ENCODE measurements around the gene HTT. TPM values are rescaled to one million over a fixed set of nuclear protein-coding genes. Genes with fewer than 3 reads are reported as not detected.

The HTT gene
- total RNA-seq, 1 experiment from 2014 or later = 37.4 TPM

- H3K27ac ChIP-seq (ENCODE audit: low read depth, low read length) = no peak overlapping the region
- H2AFZ ChIP-seq (ENCODE audit: low read depth, low read length, poor library complexity, severe bottlenecking) = no peak overlapping the region
- H3K9me3 ChIP-seq (ENCODE audit: control insufficient read depth in 1 of 2, insufficient read depth in 1 of 2, low read depth in 1 of 2, low read length in 2 of 2) = no peaks in the 10 kb centered on the region
- POLR2A ChIA-PET = no interaction called here
- H3K79me2 ChIP-seq (ENCODE audit: insufficient read depth, low read length) = no peaks in the 10 kb centered on the region
- no peaks in the 10 kb centered on the region for H4K20me1 ChIP-seq (ENCODE audit: insufficient read depth)
- H3K4me2 ChIP-seq (ENCODE audit: low read length) = no peak overlapping the region
- no peak overlapping the region for H3K4me3 ChIP-seq (replicated peaks in 1 of 2; ENCODE audit: low read depth in 1 of 2, low read length in 2 of 2)
- H3K36me3 ChIP-seq (ENCODE audit: control insufficient read depth in 1 of 2, insufficient read depth in 2 of 2, low read length in 2 of 2) = peaks cover 4 to 12% of the 10 kb centered on the region in 2 experiments; a peak in 3 of 4 replicates
- no peak overlapping the region for H3K9ac ChIP-seq (ENCODE audit: low read length)
- no TSS peak for BruUV-seq (replicated peaks)
- no peaks in the 10 kb centered on the region for H3K9me2 ChIP-seq (ENCODE audit: insufficient read depth)
- TF ChIP-seq CBX3 (IDR thresholded peaks at IDR 0.05; ENCODE audit: low read depth) (no peak), ELF1 (IDR thresholded peaks at IDR 0.05; ENCODE audit: borderline replicate concordance, low read depth) (no peak), SIN3A (IDR thresholded peaks at IDR 0.05; ENCODE audit: low read depth) (no peak), SRF (IDR thresholded peaks at IDR 0.05; ENCODE audit: low read depth) (no peak), POLR2A (IDR thresholded peaks at IDR 0.05; ENCODE audit: borderline replicate concordance, extremely low read depth, insufficient read depth, insufficient read length) (no peak), ZNF274 (IDR thresholded peaks at IDR 0.05; ENCODE audit: low read depth, low read length) (no peak)
- ATAC-seq (no peak), DNase-seq (ENCODE audit: low read depth, low spot score) (no peak)
- RAD21 ChIA-PET (ENCODE audit: low non-redundant PET in 1 of 2, low total read pairs in 2 of 2, uncharacterized antibody in 2 of 2, unreplicated experiment in 2 of 2) = no interaction called here
- no peaks in the 10 kb centered on the region for H3K27me3 ChIP-seq (ENCODE audit: insufficient read depth, low read length)
- no peaks in the 10 kb centered on the region for H3K4me1 ChIP-seq (ENCODE audit: control insufficient read depth in 1 of 2, insufficient read depth in 2 of 2, low read length in 2 of 2)
- CTCF ChIA-PET = no interaction called here
- intact Hi-C loops (cut with micrococcal nuclease) = no loop called here
Measured at GRCh38 chr4:3174371-3175338, 100.2 kb downstream of the HTT start.

DNA sequence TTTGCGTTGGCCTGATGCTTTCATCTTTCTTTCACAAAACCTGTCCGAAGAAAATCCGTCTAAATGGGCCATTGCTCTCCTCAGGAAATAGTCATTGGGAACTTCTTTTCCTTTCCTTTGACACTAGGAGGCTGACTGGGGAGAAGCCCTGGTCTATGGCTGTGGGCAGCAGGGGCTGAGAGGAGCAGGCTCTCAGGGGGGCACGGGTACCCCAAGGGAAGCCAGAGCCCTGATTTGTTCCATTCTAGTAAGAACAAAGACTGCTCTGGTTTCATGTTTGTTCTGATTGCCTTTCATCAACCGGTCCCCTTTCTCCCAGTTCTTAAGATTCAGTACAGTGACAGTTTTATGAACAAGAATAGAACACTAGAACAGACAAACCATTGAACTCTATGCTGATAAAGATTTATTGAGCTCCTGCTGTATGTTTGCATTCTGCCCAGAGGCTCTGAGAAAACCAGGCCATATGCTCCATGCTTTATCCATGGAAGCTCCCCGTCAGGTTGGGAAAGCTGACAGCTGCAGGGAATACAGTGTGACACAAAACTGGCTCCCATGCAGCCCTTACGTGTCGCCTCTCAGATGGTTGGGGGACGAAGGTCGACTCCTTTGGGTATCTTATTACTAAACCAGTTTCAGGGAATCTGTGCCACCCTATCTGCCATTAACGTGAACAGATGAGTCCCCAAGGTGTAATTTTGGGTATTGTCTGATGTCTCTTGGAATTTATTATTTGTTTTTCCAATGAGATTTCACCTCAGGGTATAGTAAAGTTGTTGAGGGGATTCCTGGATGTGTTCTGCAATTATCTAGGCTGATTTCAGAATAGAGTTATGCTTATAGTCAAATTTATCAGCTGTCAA lies 102.1 kb downstream of the HTT start:
- DNase-seq (ENCODE audit: low read depth, low spot score) (no peak), ATAC-seq (no peak)
- peaks cover 4 to 16% of the 10 kb centered on the region in 2 experiments; a peak in 3 of 4 replicates for H3K36me3 ChIP-seq (ENCODE audit: control insufficient read depth in 1 of 2, insufficient read depth in 2 of 2, low read length in 2 of 2)
- POLR2A ChIA-PET = no interaction called here
- no TSS peak for BruUV-seq (replicated peaks)
- no peak overlapping the region for H3K4me2 ChIP-seq (ENCODE audit: low read length)
- CTCF ChIA-PET = no interaction called here
- H2AFZ ChIP-seq (ENCODE audit: low read depth, low read length, poor library complexity, severe bottlenecking) = no peak overlapping the region
- no peaks in the 10 kb centered on the region for H3K4me1 ChIP-seq (ENCODE audit: control insufficient read depth in 1 of 2, insufficient read depth in 2 of 2, low read length in 2 of 2)
- H3K27me3 ChIP-seq (ENCODE audit: insufficient read depth, low read length) = no peaks in the 10 kb centered on the region
- no peaks in the 10 kb centered on the region for H3K79me2 ChIP-seq (ENCODE audit: insufficient read depth, low read length)
- intact Hi-C loops (cut with micrococcal nuclease) = no loop called here
- no peaks in the 10 kb centered on the region for H3K9me2 ChIP-seq (ENCODE audit: insufficient read depth)
- no peak overlapping the region for H3K9ac ChIP-seq (ENCODE audit: low read length)
- no peak overlapping the region for H3K27ac ChIP-seq (ENCODE audit: low read depth, low read length)
- RAD21 ChIA-PET (ENCODE audit: low non-redundant PET in 1 of 2, low total read pairs in 2 of 2, uncharacterized antibody in 2 of 2, unreplicated experiment in 2 of 2) = no interaction called here
- H3K4me3 ChIP-seq (replicated peaks in 1 of 2; ENCODE audit: low read depth in 1 of 2, low read length in 2 of 2) = no peak overlapping the region
- TF ChIP-seq EGR1 (IDR thresholded peaks at IDR 0.05; ENCODE audit: low read depth) (no peak), FOSL1 (IDR thresholded peaks at IDR 0.05; ENCODE audit: low read depth) (no peak), YY1 (IDR thresholded peaks at IDR 0.05; ENCODE audit: extremely low read depth, insufficient replicate concordance, low read depth, low read length) (no peak), ZFX (IDR thresholded peaks at IDR 0.05) (no peak), POLR2A (IDR thresholded peaks at IDR 0.05; ENCODE audit: borderline replicate concordance, extremely low read depth, insufficient read depth, insufficient read length) (no peak), ELF1 (IDR thresholded peaks at IDR 0.05; ENCODE audit: borderline replicate concordance, low read depth) (no peak), CEBPB (IDR thresholded peaks at IDR 0.05; ENCODE audit: low read depth) (no peak)
- no peaks in the 10 kb centered on the region for H4K20me1 ChIP-seq (ENCODE audit: insufficient read depth)
- H3K9me3 ChIP-seq (ENCODE audit: control insufficient read depth in 1 of 2, insufficient read depth in 1 of 2, low read depth in 1 of 2, low read length in 2 of 2) = no peaks in the 10 kb centered on the region
